Esophagus squamous epithelium (tissue), 5 donors: ENCODE measurements around the gene RALGPS1. TPM values are rescaled to one million over a fixed set of nuclear protein-coding genes. Genes with fewer than 3 reads are reported as not detected.

ENCODE experiments used
- DNase-seq: peaks from one replicate; lab custom pipeline; 2025; lab: John Stamatoyannopoulos, UW
- H3K27ac ChIP-seq, 4 donors: fragments of 200-600 bp; sonication (generic); one replicate each; pipeline ENCODE4 v1.5.1; 2016 to 2019; ENCODE audit warnings: mild to moderate bottlenecking in 1 of 4
- H3K27me3 ChIP-seq, 4 donors: fragments of 200-600 bp; sonication (generic); 1 replicate in 3 of 4; 2 replicates in 1 of 4; pipeline versions ENCODE4 v1.5.1 to v1.6.0; 2017 to 2021; ENCODE audit warnings: antibody characterized with exemption in 1 of 4
- H3K36me3 ChIP-seq, 3 donors: fragments of 200-600 bp; sonication (generic); one replicate each; pipeline ENCODE4 v1.5.1; 2016 to 2019
- H3K4me1 ChIP-seq, 3 donors: fragments of 200-600 bp; sonication (generic); one replicate each; pipeline ENCODE4 v1.5.1; 2017 to 2019
- H3K4me3 ChIP-seq, 4 donors: fragments of 200-600 bp; sonication (generic); 1 replicate in 3 of 4; 2 replicates in 1 of 4; pipeline ENCODE4 v1.5.1; 2016 to 2019; ENCODE audit warnings: mild to moderate bottlenecking in 2 of 4, moderate library complexity in 1 of 4
- H3K9me3 ChIP-seq, 3 donors: fragments of 200-600 bp; sonication (generic); one replicate each; pipeline ENCODE4 v1.5.1; 2016 to 2019
- POLR2A ChIP-seq, 4 donors: fragments of 450-650 bp; IDR thresholded peaks; one replicate each; pipeline ENCODE4 v1.6.1; 2017; ENCODE audit warnings: antibody characterized with exemption in 4 of 4, mild to moderate bottlenecking in 4 of 4, moderate library complexity in 3 of 4
- WGBS, 2 donors: methylation state at CpG; one replicate each; pipeline ENCODE4 v1.1.5; 2018; 5-methylcytosine and 5-hydroxymethylcytosine counted together
- intact Hi-C: fragments of 100-400 bp; cut with DNase I; formaldehyde crosslinking; loops from one replicate; pipeline ENCODE4 v1.15.0; 2022
- total RNA-seq, 4 donors: library from RNA; depleted of rRNA; stranded (reverse); fragments of >200 nt; gene quantifications; one replicate each; pipeline ENCODE4 v1.1.0, GENCODE V29; 2016
- TF ChIP-seq, protein P1 (sequence below), 6 experiments: fragments of 450-650 bp in 4 of 6; fragments of 200-600 bp in 2 of 6; sonication (generic) in 2 of 6; IDR thresholded peaks; one replicate each; pipeline ENCODE4 v1.5.1; 2016 to 2019; ENCODE audit warnings: antibody characterized with exemption in 6 of 6, mild to moderate bottlenecking in 4 of 6, moderate library complexity in 4 of 6
- donor health status: DM: yes; HTN: yes; CAD: no.

RALGPS1 gene
- total RNA-seq, 4 donors from 2014 or later = 3.0 to 16.4 (median 10.6) TPM

DNA sequence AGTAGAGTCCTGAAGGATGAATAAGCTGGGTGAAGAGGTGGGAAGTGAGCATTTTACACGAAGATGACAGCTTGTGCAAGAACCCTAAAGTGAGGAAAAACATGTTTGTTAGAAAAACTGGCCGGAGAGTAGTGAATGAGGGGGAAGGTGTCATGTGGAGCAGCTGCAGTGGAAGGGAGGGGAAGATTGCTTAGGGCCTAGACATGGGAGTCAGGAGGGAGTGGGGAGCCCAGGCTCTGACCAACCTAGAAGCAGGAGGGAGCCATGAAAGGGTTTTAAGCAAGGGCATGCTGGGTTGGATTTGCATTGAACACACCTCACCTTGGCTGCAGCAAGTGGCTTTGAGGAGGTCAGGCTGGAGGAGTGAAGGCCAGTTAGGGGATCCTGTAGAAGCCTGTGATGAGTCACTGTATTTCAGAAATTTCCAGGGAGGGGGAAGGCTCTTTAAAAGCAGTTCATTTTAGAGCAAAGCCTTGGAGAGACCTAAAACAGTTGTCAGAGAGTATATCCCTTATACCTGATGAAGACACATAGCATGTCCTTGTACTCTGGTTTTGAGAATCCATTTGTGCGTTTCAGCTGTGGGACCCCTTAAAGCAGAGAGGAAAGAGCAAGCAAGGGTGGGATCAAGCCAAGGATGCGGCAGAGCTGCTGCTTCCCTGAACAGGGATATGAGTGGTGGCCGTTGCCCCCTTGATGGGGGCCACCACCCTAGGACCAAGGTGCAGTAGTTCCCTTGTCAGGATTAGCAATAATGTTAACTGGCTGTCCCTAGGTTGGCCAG lies 162.5 kb downstream of the RALGPS1 start:
- TF ChIP-seq POLR2A (IDR thresholded peaks at IDR 0.05) = no peak
- TF ChIP-seq, protein P1, sequence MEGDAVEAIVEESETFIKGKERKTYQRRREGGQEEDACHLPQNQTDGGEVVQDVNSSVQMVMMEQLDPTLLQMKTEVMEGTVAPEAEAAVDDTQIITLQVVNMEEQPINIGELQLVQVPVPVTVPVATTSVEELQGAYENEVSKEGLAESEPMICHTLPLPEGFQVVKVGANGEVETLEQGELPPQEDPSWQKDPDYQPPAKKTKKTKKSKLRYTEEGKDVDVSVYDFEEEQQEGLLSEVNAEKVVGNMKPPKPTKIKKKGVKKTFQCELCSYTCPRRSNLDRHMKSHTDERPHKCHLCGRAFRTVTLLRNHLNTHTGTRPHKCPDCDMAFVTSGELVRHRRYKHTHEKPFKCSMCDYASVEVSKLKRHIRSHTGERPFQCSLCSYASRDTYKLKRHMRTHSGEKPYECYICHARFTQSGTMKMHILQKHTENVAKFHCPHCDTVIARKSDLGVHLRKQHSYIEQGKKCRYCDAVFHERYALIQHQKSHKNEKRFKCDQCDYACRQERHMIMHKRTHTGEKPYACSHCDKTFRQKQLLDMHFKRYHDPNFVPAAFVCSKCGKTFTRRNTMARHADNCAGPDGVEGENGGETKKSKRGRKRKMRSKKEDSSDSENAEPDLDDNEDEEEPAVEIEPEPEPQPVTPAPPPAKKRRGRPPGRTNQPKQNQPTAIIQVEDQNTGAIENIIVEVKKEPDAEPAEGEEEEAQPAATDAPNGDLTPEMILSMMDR (IDR thresholded peaks at IDR 0.05) = no peak
- H3K36me3 ChIP-seq = no peaks in the 10 kb centered on the region
- WGBS, 2 donors = 82 to 83% methylated on average over 5 of the region's 5 CpGs
- H3K27me3 ChIP-seq = no peaks in the 10 kb centered on the region
- H3K9me3 ChIP-seq = peaks cover 0 to 3% (median 0%) of the 10 kb centered on the region in 3 donors
- intact Hi-C loops = no loop called here
- H3K27ac ChIP-seq = no peak overlapping the region
- H3K4me3 ChIP-seq = no peak overlapping the region
- no peak for DNase-seq
- peaks cover 0 to 29% (median 4%) of the 10 kb centered on the region in 3 donors for H3K4me1 ChIP-seq

DNA sequence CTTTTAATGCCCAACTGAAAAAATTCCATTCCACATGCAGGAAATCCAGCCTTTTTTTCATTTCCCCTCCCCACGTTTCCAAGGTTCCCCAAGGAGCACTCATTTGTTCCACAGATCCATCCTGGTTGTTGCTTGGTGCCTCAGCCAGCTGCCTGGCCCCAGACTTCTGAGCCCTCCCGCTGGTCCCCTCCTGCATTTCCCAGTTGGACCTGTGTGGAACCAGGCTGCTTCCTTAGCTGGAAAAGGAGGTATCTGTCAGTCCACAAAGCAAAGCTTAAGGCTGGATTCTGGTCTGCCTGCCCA lies 163.0 kb downstream of the RALGPS1 start:
- Histone ChIP-seq H3K36me3 (no peaks in the 10 kb centered on the region), H3K27ac (no peak overlapping the region), H3K27me3 (no peaks in the 10 kb centered on the region), H3K4me3 (no peak overlapping the region), H3K9me3 (no peaks in the 10 kb centered on the region), H3K4me1 (peaks cover 0 to 29% (median 4%) of the 10 kb centered on the region in 3 donors)
- WGBS, 2 donors = 60 to 96% methylated on average over 2 of the region's 2 CpGs
- no peak for TF ChIP-seq POLR2A (IDR thresholded peaks at IDR 0.05)
- TF ChIP-seq, protein P1 (IDR thresholded peaks at IDR 0.05) = no peak
- no peak for DNase-seq
- intact Hi-C loops = no loop called here

DNA sequence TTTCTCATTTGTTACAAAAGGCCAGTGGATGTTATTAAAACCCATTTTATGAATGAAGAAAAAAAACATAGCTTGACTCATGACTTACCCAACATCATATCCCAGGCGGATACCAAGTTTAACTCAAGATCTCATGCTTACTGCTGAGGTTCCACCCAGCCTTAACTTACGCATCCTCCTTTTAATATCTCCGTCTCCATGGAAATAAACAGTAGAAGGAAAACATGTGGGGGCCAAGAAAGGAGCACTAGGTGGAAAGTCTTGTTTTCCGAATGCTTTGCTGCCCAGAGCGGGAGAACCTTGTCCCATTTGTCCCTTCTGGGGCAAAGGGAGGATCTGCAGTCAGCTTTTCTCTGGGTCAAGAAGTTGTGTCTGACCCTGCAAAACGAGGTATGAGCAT lies 163.8 kb downstream of the RALGPS1 start:
- H3K4me3 ChIP-seq = no peak overlapping the region
- H3K27me3 ChIP-seq = no peaks in the 10 kb centered on the region
- H3K27ac ChIP-seq = no peak overlapping the region
- intact Hi-C loops = no loop called here
- no peak for DNase-seq
- 83 to 88% methylated on average over 6 of the region's 6 CpGs for WGBS, 2 donors
- no peaks in the 10 kb centered on the region for H3K36me3 ChIP-seq
- no peaks in the 10 kb centered on the region for H3K9me3 ChIP-seq
- no peak for TF ChIP-seq POLR2A (IDR thresholded peaks at IDR 0.05)
- TF ChIP-seq, protein P1 (IDR thresholded peaks at IDR 0.05) = no peak
- H3K4me1 ChIP-seq = peaks cover 0 to 29% (median 4%) of the 10 kb centered on the region in 3 donors

DNA sequence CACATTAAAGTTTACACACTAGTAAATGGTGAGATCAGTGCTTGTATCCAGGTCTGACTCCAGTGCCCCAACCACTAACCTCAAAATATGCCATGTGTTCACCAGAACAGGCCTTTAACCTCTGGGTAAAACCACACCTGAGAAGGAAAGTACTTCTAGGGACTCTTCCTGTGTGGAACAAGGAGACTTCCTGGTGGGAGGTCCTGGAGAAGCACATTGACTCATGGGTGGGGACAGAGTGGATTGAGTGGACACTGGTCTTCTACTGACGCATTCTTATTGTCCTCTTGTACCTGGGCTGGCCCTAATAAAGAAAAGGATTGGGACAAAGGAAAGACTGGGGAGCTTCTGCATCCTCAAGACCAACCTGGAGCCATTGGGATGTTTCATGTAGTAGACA lies 164.4 kb downstream of the RALGPS1 start:
- intact Hi-C loops = no loop called here
- TF ChIP-seq, protein P1 (IDR thresholded peaks at IDR 0.05) = no peak
- TF ChIP-seq POLR2A (IDR thresholded peaks at IDR 0.05) = no peak
- Histone ChIP-seq H3K27ac (no peak overlapping the region), H3K36me3 (no peaks in the 10 kb centered on the region), H3K27me3 (no peaks in the 10 kb centered on the region), H3K9me3 (no peaks in the 10 kb centered on the region), H3K4me3 (no peak overlapping the region), H3K4me1 (peaks cover 0 to 27% (median 7%) of the 10 kb centered on the region in 3 donors)
- 82 to 86% methylated on average over 1 of the region's 1 CpG for WGBS, 2 donors
- DNase-seq = no peak

DNA sequence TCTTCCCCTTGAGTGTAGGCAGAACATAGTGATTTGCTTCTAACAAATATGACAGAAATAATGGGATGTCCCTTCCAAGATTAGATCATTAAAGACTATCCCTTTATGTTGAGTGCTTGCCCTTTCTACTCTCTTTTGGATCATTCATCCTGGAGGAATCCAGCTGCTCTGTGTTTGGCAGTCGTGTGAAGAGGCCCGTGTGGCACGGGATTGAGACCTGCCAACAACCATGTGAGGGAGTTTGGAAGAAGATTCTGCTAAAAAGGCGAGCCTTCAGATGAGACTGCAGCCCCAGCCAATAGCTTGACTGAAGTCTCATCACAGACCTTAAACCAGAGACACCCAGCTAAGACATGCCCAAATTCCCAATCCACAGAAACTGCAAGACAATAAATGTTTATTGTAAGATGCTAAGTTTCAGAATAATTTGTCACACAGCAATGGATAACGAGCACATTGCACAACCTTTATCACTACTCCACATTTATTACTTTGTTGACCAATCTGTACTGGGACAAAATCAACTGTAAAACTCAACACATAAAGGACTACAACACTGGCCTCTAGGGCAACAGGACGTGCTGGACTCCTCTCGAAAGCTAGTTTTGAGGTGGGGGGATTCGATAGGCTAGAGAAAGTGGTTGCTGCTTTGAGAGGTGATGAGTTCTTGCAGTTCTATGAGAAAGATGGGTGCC lies 165.0 kb downstream of the RALGPS1 start:
- intact Hi-C loops = no loop called here
- 81 to 98% methylated on average over 8 of the region's 8 CpGs for WGBS, 2 donors
- no peaks in the 10 kb centered on the region for H3K36me3 ChIP-seq
- no peaks in the 10 kb centered on the region for H3K9me3 ChIP-seq
- peaks cover 0 to 21% (median 7%) of the 10 kb centered on the region in 3 donors for H3K4me1 ChIP-seq
- H3K27me3 ChIP-seq = no peaks in the 10 kb centered on the region
- H3K4me3 ChIP-seq = no peak overlapping the region
- no peak for DNase-seq
- H3K27ac ChIP-seq = no peak overlapping the region
- TF ChIP-seq POLR2A (IDR thresholded peaks at IDR 0.05) = no peak
- TF ChIP-seq, protein P1 (IDR thresholded peaks at IDR 0.05) = no peak
